T-cell (primary cell): ENCODE results near the gene JPH3. TPM values are rescaled to one million over a fixed set of nuclear protein-coding genes. Genes with fewer than 3 reads are reported as not detected.

Experiments
- ATAC-seq, 4 experiments: fragments of 200-7000 bp in 3 of 4; fragments of 150-1000 bp in 1 of 4; cut with Tn5 transposase; replicated peaks in 1 of 4; 1 replicate in 3 of 4; 2 replicates in 1 of 4; pipeline ENCODE4 v1.10.0; 2021; ENCODE audit warnings: moderate library complexity in 3 of 4, mild to moderate bottlenecking in 2 of 4, moderate number of reproducible peaks in 1 of 4
- CTCF ChIA-PET, 2 donors: fragments of 300-600 bp; sonication (Branson Sonifier 250); formaldehyde crosslinking; loops; one replicate each; lab custom pipeline; 2022; ENCODE audit warnings: antibody characterized with exemption in 2 of 2; lab: Charles Lee
- POLR2A ChIA-PET, 2 donors: fragments of 300-600 bp; sonication (Branson Sonifier 250); formaldehyde crosslinking; loops; one replicate each; lab custom pipeline; 2022; ENCODE audit warnings: antibody characterized with exemption in 2 of 2; lab: Charles Lee
- DNase-seq, 35 experiments: peaks; one replicate each; pipeline versions ENCODE4 v3.0.0 to v3.0.0-alpha.2; 2013 to 2023
- H3K27ac ChIP-seq: one replicate; pipeline ENCODE4 v1.5.1; 2013; ENCODE audit warnings: low read length
- H3K27me3 ChIP-seq, 2 experiments: replicated peaks in 1 of 2; 1 replicate in 1 of 2; 2 replicates in 1 of 2; pipeline versions ENCODE4 v1.6.1 to v1.7.0; 2013; ENCODE audit warnings: low read length in 1 of 2, mixed read lengths in 1 of 2; ENCODE audit not compliant: control insufficient read depth in 2 of 2, insufficient read depth in 2 of 2; ENCODE audit errors: extremely low read depth in 1 of 2
- H3K36me3 ChIP-seq, 2 donors: 1 replicate in 1 of 2; 2 replicates in 1 of 2; pipeline versions ENCODE4 v1.6.1 to v1.7.0; 2013; ENCODE audit warnings: low read length in 1 of 2; ENCODE audit not compliant: control insufficient read depth in 2 of 2, insufficient read depth in 1 of 2; ENCODE audit errors: extremely low read depth in 1 of 2
- H3K4me1 ChIP-seq, 2 experiments: 1 replicate in 1 of 2; 2 replicates in 1 of 2; pipeline versions ENCODE4 v1.6.1 to v1.7.0; 2013; ENCODE audit warnings: low read length in 2 of 2, mixed read lengths in 1 of 2; ENCODE audit not compliant: insufficient read depth in 2 of 2, control insufficient read depth in 1 of 2; ENCODE audit errors: extremely low read depth in 1 of 2
- H3K4me3 ChIP-seq, 2 donors: 1 replicate in 1 of 2; 2 replicates in 1 of 2; pipeline versions ENCODE4 v1.5.1 to v1.7.0; 2013; ENCODE audit warnings: mild to moderate bottlenecking in 2 of 2, low read length in 1 of 2, moderate library complexity in 1 of 2; ENCODE audit not compliant: control insufficient read depth in 1 of 2; ENCODE audit errors: extremely low read depth in 1 of 2
- H3K9me3 ChIP-seq: 2 replicates; pipeline ENCODE4 v1.7.0; 2013
- H3K27ac Mint-ChIP-seq, 2 donors: one replicate each; pipeline ENCODE4 v1.8.0; 2020 to 2021; ENCODE audit warnings: mild to moderate bottlenecking in 2 of 2, mixed read lengths in 2 of 2
- H3K27me3 Mint-ChIP-seq, 2 donors: one replicate each; pipeline ENCODE4 v1.8.0; 2021 to 2022; ENCODE audit warnings: mixed read lengths in 2 of 2
- H3K36me3 Mint-ChIP-seq: one replicate; pipeline ENCODE4 v1.8.0; 2021; ENCODE audit warnings: mixed read lengths
- H3K4me1 Mint-ChIP-seq, 3 donors: one replicate each; pipeline ENCODE4 v1.8.0; 2020 to 2022; ENCODE audit warnings: mixed read lengths in 3 of 3, mild to moderate bottlenecking in 1 of 3
- H3K4me3 Mint-ChIP-seq, 3 donors: one replicate each; pipeline ENCODE4 v1.8.0; 2020 to 2022; ENCODE audit warnings: mild to moderate bottlenecking in 3 of 3, mixed read lengths in 3 of 3, moderate library complexity in 3 of 3
- H3K9me3 Mint-ChIP-seq, 3 donors: one replicate each; pipeline ENCODE4 v1.8.0; 2020 to 2022; ENCODE audit warnings: mixed read lengths in 3 of 3
- WGBS: methylation state at CpG from one replicate; pipeline ENCODE4 v1.1.5; 2013; ENCODE audit warnings: missing lambda C conversion rate; ENCODE audit not compliant: insufficient coverage; 5-methylcytosine and 5-hydroxymethylcytosine counted together
- total RNA-seq, 35 experiments: library from RNA in 6 of 35; stranded (reverse) in 6 of 35; fragments of 120-200 nt in 1 of 35; gene quantifications; one replicate each; pipeline versions ENCODE4 v1.2.1 to v1.2.4 and lab custom pipeline; 2013 to 2026

JPH3 gene
- total RNA-seq, 5 donors from 2014 or later (not counting 1 experiment from before 2014, with no cell fraction given) = not detected

- peaks cover 0 to 9% of the 10 kb centered on the region in 2 experiments for H3K4me1 ChIP-seq
- 82% methylated on average over 10 of the region's 13 CpGs for WGBS
- Mint-ChIP-seq H3K27me3 (peaks cover 1 to 5% of the 10 kb centered on the region in 2 donors), H3K9me3 (no peaks in the 10 kb centered on the region), H3K27ac (no peak overlapping the region), H3K4me3 (no peak overlapping the region), H3K36me3 (no peaks in the 10 kb centered on the region), H3K4me1 (peaks cover 3 to 7% (median 4%) of the 10 kb centered on the region in 3 donors)
- H3K27me3 ChIP-seq = peaks cover 0 to 49% of the 10 kb centered on the region in 2 experiments
- POLR2A ChIA-PET = no interaction called here
- DNase-seq = no peak
- ATAC-seq = no peak
- CTCF ChIA-PET = no interaction called here
- no peak overlapping the region for H3K27ac ChIP-seq
- H3K36me3 ChIP-seq = no peaks in the 10 kb centered on the region
- no peak overlapping the region for H3K4me3 ChIP-seq
- no peaks in the 10 kb centered on the region for H3K9me3 ChIP-seq
Observed at GRCh38 chr16:87685766-87686165, 83.5 kb downstream of the JPH3 start.

GRCh38 chr16:87686697-87687096 is 84.4 kb downstream of the JPH3 start:
- DNase-seq = no peak
- no peak overlapping the region for H3K4me3 ChIP-seq
- H3K36me3 ChIP-seq = no peaks in the 10 kb centered on the region
- H3K4me3 Mint-ChIP-seq = no peak overlapping the region
- H3K36me3 Mint-ChIP-seq = no peaks in the 10 kb centered on the region
- 70% methylated on average over 12 of the region's 13 CpGs for WGBS
- peaks cover 4 to 7% (median 6%) of the 10 kb centered on the region in 3 donors for H3K4me1 Mint-ChIP-seq
- ChIA-PET CTCF (no interaction called here), POLR2A (no interaction called here)
- no peak for ATAC-seq
- no peaks in the 10 kb centered on the region for H3K9me3 Mint-ChIP-seq
- H3K9me3 ChIP-seq = no peaks in the 10 kb centered on the region
- no peak overlapping the region for H3K27ac ChIP-seq
- peaks cover 0 to 5% of the 10 kb centered on the region in 2 donors for H3K27me3 Mint-ChIP-seq
- no peak overlapping the region for H3K27ac Mint-ChIP-seq
- H3K27me3 ChIP-seq = peaks cover 0 to 49% of the 10 kb centered on the region in 2 experiments
- H3K4me1 ChIP-seq = peaks cover 0 to 9% of the 10 kb centered on the region in 2 experiments

GRCh38 chr16:87687126-87687910 is 85.0 kb downstream of the JPH3 start:
- ChIA-PET POLR2A (no interaction called here), CTCF (no interaction called here)
- Histone ChIP-seq H3K36me3 (no peaks in the 10 kb centered on the region), H3K4me3 (no peak overlapping the region), H3K9me3 (no peaks in the 10 kb centered on the region), H3K4me1 (peaks cover 0 to 3% of the 10 kb centered on the region in 2 experiments), H3K27ac (no peak overlapping the region), H3K27me3 (peaks cover 0 to 47% of the 10 kb centered on the region in 2 experiments)
- Mint-ChIP-seq H3K27ac (no peak overlapping the region), H3K36me3 (no peaks in the 10 kb centered on the region), H3K9me3 (no peaks in the 10 kb centered on the region), H3K4me1 (peaks cover 1 to 2% (median 1%) of the 10 kb centered on the region in 3 donors), H3K4me3 (no peak overlapping the region), H3K27me3 (peaks cover 0 to 5% of the 10 kb centered on the region in 2 donors)
- DNase-seq = no peak
- 55% methylated on average over 30 of the region's 31 CpGs for WGBS
- peak in 1 of 4 experiments; percentile 42 for ATAC-seq

GRCh38 chr16:87687998-87688529 is 85.8 kb downstream of the JPH3 start:
- CTCF ChIA-PET = no interaction called here
- Histone ChIP-seq H3K9me3 (no peaks in the 10 kb centered on the region), H3K36me3 (no peaks in the 10 kb centered on the region), H3K27me3 (peaks cover 0 to 39% of the 10 kb centered on the region in 2 experiments), H3K4me1 (no peaks in the 10 kb centered on the region), H3K4me3 (no peak overlapping the region), H3K27ac (no peak overlapping the region)
- DNase-seq (no peak), ATAC-seq (no peak)
- H3K27me3 Mint-ChIP-seq = peaks cover 0 to 5% of the 10 kb centered on the region in 2 donors
- H3K4me1 Mint-ChIP-seq = peaks cover 0 to 2% (median 1%) of the 10 kb centered on the region in 3 donors
- H3K4me3 Mint-ChIP-seq = no peak overlapping the region
- H3K36me3 Mint-ChIP-seq = no peaks in the 10 kb centered on the region
- 87% methylated on average over 14 of the region's 14 CpGs for WGBS
- POLR2A ChIA-PET = no interaction called here
- no peak overlapping the region for H3K27ac Mint-ChIP-seq
- no peaks in the 10 kb centered on the region for H3K9me3 Mint-ChIP-seq

GRCh38 chr16:87688876-87689815 is 86.8 kb downstream of the JPH3 start:
- Histone ChIP-seq H3K27ac (no peak overlapping the region), H3K36me3 (no peaks in the 10 kb centered on the region), H3K4me3 (no peak overlapping the region), H3K27me3 (peaks cover 0 to 33% of the 10 kb centered on the region in 2 experiments), H3K9me3 (no peaks in the 10 kb centered on the region), H3K4me1 (no peaks in the 10 kb centered on the region)
- ChIA-PET CTCF (no interaction called here), POLR2A (no interaction called here)
- Mint-ChIP-seq H3K36me3 (no peaks in the 10 kb centered on the region), H3K4me3 (no peak overlapping the region), H3K27me3 (peaks cover 0 to 5% of the 10 kb centered on the region in 2 donors), H3K4me1 (peaks cover 0 to 2% (median 1%) of the 10 kb centered on the region in 3 donors), H3K27ac (no peak overlapping the region), H3K9me3 (no peaks in the 10 kb centered on the region)
- DNase-seq (no peak), ATAC-seq (no peak)
- 91% methylated on average over 38 of the region's 45 CpGs for WGBS

DNA sequence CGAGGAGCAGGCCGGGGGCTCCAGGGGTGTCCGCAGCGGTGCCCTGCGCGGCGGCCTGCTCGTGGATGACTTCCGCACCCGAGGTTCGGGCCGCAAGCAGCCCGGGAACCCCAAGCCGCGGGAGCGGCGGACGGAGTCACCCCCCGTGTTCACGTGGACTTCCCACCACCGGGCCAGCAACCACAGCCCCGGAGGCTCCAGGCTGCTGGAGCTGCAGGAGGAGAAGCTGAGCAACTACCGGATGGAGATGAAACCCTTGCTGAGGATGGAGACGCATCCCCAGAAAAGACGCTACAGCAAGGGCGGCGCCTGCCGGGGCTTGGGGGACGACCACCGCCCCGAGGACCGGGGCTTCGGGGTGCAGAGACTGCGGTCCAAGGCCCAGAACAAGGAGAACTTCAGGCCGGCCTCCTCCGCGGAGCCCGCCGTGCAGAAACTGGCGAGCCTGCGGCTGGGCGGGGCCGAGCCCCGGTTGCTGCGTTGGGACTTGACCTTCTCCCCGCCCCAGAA is 87.7 kb downstream of the JPH3 start:
- no peak overlapping the region for H3K4me3 Mint-ChIP-seq
- DNase-seq = no peak
- H3K36me3 Mint-ChIP-seq = peaks cover 4% of the 10 kb centered on the region
- Histone ChIP-seq H3K4me1 (no peaks in the 10 kb centered on the region), H3K27me3 (peaks cover 0 to 25% of the 10 kb centered on the region in 2 experiments), H3K36me3 (no peaks in the 10 kb centered on the region), H3K9me3 (no peaks in the 10 kb centered on the region), H3K27ac (no peak overlapping the region), H3K4me3 (no peak overlapping the region)
- H3K4me1 Mint-ChIP-seq = peaks cover 0 to 2% (median 1%) of the 10 kb centered on the region in 3 donors
- H3K27me3 Mint-ChIP-seq = peaks cover 0 to 5% of the 10 kb centered on the region in 2 donors
- no peak overlapping the region for H3K27ac Mint-ChIP-seq
- CTCF ChIA-PET = no interaction called here
- no peak for ATAC-seq
- H3K9me3 Mint-ChIP-seq = no peaks in the 10 kb centered on the region
- WGBS = 87% methylated on average over 46 of the region's 46 CpGs
- POLR2A ChIA-PET = no interaction called here
